GM19240 (cell line): ENCODE measurements around the gene CHD5.

Experiments used
- DNase-seq: peaks from one replicate; pipeline ENCODE4 v3.0.0; 2011; ENCODE audit warnings: low spot score; ENCODE audit not compliant: insufficient read length

The CHD5 gene

GRCh38 chr1:6202256-6202655 is 22.1 kb upstream of the CHD5 start:
- DNase-seq = no peak

DNA sequence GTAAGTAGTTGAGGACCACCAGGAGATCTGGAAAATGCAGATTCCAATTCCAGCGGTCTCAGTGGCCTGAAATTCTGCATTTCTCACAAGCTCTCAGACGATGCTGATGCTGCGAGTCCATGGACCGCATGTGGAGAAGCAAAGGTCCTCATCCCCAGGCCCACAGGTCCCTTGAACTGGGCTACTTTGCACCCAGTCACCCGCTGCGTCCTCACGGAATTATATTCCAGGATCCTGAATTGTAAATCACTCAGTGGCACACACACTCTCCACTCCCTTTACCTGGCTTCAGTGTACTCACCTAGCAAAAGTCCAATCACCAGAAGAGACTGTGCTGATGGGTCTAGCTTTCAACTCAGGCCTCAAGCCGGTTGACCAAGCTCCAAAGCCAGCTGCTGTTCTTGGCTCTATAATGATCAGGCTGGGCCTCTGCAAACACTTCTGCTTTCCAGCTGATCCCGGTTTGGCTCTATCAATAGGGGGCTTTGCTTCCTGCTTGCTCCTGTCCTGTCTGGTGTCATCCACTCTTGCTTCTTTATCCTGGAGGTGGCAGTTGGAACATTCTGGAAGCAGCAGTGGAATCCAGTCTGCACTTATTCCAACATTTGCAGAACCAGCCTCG is 20.2 kb upstream of the CHD5 start:
- DNase-seq = no peak

DNA sequence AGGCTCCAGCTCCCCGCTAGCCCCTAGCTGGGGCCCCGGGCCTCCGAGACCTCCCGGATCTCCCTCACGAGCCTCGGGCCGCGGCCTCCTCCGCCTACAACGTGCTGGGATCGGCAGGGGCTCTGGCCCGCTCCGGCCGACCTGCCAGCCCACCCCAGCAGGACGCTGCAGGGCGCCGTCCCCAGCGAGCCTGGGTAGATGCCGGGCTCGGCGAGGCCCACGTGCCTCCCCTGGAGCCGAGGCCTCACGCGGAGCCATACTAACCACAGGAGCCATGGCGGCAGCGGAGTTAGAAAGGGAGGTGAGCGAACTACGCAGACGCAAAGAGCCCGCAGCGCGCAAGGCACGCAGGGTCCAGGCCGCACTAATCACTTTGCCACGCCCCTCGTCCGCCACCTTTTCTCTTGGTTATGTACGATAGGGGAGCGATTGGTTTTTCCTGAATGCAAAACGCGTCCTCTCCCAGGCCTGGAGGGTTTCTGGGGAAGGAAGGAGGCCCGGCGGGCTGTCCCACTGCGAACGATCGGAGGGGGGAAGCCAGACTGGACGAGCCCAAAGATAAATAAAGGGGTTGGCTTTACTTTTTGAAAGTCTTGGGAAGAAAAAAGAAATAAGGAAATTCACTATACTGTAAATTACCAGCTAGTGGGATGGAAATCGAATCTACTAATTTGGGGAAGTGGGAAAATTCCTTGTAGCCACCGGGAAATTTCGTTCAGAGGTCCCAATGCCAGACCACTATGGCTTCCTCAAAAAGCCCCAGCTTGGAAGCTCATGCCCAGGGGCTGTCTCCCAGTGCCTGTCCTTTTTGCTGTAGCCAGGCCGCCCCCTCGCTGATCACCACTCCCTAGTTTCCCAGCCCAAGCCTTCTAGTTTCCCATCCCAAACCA is 19.4 kb upstream of the CHD5 start, which contains the start of gene RPL22:
Gene RPL22, minus strand, starts transcription at position 298 of the 890 bp plus-strand sequence. Its CDS starts 22 bp downstream, at position 276.
- peak; percentile 84 for DNase-seq

GRCh38 chr1:6198646-6199297 is 18.7 kb upstream of the CHD5 start:
- DNase-seq = no peak

GRCh38 chr1:6197746-6198427 is 17.8 kb upstream of the CHD5 start:
- no peak for DNase-seq

- no peak for DNase-seq
Measured at GRCh38 chr1:6191968-6192367, 11.8 kb upstream of the CHD5 start.

GRCh38 chr1:6188466-6188865 is 8.3 kb upstream of the CHD5 start:
- no peak for DNase-seq

DNA sequence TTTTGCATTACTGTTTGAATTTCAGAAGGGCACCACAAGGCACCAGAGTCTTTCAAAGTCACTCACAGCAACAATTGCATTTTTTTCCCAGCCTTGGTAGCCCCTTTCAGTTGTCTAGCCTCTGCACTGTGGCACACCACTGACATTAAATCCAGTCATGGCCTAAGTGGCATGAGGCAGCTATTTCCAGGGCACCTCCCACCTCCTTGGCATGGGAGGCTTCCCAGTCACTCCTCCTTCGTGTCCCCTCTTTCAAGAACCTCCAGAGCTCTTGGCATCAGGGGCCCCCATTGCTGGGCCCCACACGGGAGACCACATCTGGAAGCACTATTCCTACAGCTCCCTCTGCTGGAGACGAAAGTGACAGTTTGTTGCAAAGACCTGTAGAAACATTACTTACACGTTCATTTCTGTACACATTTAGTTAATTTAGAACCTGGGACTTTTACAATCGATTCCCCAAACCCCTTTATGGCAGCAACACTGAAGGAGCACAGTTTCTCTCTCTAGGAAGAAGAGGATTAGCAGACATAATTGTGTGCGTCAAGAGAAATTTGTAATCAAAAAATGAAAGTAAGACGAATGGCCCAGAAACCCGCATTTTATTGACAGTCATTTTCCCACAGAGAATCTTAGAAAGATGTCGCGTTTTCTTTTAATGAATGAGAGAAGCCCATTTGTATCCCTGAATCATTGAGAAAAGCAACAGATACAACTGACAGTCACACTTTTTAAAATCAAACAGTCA is 5.7 kb upstream of the CHD5 start:
- DNase-seq = no peak

- DNase-seq = no peak
Measured at GRCh38 chr1:6185151-6185550, 5.0 kb upstream of the CHD5 start.

GRCh38 chr1:6184083-6184783 is 4.1 kb upstream of the CHD5 start:
- no peak for DNase-seq

GRCh38 chr1:6183520-6183989 is 3.4 kb upstream of the CHD5 start:
- DNase-seq = no peak

GRCh38 chr1:6181347-6181770 is 1.2 kb upstream of the CHD5 start:
- DNase-seq = peak; percentile 2

DNA sequence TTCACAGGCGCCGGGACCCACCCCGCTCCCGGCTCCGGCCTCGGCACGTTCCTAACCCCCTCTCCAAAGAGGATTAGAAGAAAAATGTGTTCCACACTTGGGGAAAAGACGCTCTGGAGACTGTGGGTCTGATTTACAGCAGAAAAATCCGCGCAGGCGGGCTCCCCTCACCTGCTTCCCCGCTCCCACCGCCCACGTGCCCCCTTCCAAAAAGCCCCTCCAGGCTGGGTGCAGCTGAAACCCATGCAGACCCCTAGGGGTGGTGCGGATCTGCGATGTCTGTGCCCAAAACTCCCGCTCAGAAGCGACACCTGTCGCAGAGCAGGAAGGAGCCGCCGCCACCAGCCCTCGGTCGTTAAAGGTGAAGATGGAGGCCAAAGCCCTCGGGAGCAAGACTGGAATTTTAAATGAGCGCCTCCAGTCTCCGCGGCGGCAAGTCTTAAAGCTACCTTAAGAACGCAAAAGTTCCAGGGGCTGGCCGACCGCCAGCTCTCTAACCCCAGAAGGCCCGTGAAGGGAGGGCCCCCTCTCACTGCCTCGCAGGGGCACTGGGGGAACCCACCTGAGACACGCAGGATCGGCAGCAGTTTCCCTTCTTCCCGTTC is 688 bp upstream of the CHD5 start:
- peak; percentile 3 for DNase-seq

DNA sequence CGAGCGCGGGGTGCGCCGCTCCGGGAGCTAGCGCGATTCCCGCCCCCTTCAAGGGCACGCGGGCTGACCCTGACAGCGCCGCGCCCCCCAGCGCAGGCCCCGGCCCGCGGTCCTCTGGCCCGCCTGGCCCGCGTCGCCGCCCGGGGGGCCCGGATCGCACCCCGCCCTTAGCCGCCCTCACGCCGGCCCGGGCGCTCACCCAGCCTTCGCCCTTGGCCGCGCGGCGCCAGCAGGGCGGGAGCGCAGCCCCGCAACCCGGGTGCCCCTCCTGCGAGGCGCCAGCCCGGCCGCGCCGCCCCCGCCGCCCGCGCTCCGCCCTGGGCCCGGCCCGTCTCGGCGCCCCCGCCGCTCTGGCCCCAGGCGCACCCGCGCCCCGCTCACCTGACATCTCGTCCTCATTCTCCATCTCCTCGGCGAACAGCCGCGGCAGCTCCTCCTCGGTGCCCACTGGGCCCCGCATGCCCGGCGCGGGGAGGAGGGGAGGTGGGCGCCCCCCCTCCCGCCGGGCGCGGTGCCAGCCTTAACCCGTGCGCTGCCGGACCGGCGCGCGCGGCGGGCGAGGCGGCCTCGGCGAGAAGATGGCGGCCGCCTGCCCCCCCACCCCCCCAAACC is 451 bp downstream of the CHD5 start:
- no peak for DNase-seq

- DNase-seq = peak; percentile 2
Measured at GRCh38 chr1:6178751-6179563, 1.2 kb downstream of the CHD5 start.

DNA sequence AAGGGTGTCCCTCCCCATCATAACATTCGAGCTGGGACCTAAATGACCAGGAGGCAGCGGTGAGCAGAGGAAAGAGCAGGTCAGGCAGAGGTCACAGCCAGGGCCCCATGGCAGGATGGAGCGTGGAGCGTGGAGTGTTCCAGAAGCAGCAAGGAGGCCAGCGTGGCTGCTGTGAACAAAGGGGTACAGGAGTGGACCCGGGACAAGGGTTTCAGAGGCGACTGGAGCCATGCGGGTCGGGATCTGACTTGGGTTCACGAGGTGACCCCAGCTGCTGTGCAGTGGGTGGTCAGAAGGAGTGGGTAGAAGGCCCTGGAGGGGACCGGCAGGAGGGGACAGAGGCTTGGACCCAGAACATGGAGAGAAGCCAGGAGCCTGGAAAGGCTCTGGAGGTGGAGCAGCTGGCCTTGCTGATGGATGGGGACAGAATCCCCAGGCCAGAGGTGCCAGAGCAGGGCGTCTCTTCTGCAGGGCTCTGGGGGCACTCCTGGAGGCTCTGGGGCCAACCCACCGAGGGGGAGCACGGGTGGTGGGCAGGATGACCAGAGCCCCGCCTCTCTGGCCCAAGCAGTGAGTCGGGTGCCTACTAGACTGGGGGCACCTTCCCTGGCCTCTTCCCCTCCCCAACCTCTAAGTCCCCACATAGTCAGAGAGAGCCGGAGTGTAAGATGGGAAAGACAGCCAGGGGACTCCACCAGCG is 2.3 kb downstream of the CHD5 start:
- peak; percentile 1 for DNase-seq

GRCh38 chr1:6176779-6177178 is 3.3 kb downstream of the CHD5 start:
- DNase-seq = no peak

- DNase-seq = no peak
Measured at GRCh38 chr1:6175411-6175828, 4.7 kb downstream of the CHD5 start.
